T-cell (primary cell): Measurements from ENCODE around the gene TMCC2. TPM values are rescaled to one million over a fixed set of nuclear protein-coding genes. Genes with fewer than 3 reads are reported as not detected.

Experiments used
- ATAC-seq, 4 experiments: fragments of 200-7000 bp in 3 of 4; fragments of 150-1000 bp in 1 of 4; cut with Tn5 transposase; replicated peaks in 1 of 4; 1 replicate in 3 of 4; 2 replicates in 1 of 4; pipeline ENCODE4 v1.10.0; 2021; ENCODE audit warnings: moderate library complexity in 3 of 4, mild to moderate bottlenecking in 2 of 4, moderate number of reproducible peaks in 1 of 4
- CTCF ChIA-PET, 2 donors: fragments of 300-600 bp; sonication (Branson Sonifier 250); formaldehyde crosslinking; loops; one replicate each; lab custom pipeline; 2022; ENCODE audit warnings: antibody characterized with exemption in 2 of 2; lab: Charles Lee
- POLR2A ChIA-PET, 2 donors: fragments of 300-600 bp; sonication (Branson Sonifier 250); formaldehyde crosslinking; loops; one replicate each; lab custom pipeline; 2022; ENCODE audit warnings: antibody characterized with exemption in 2 of 2; lab: Charles Lee
- DNase-seq, 35 experiments: peaks; one replicate each; pipeline versions ENCODE4 v3.0.0 to v3.0.0-alpha.2; 2013 to 2023
- H3K27ac ChIP-seq: one replicate; pipeline ENCODE4 v1.5.1; 2013; ENCODE audit warnings: low read length
- H3K27me3 ChIP-seq, 2 experiments: replicated peaks in 1 of 2; 1 replicate in 1 of 2; 2 replicates in 1 of 2; pipeline versions ENCODE4 v1.6.1 to v1.7.0; 2013; ENCODE audit warnings: low read length in 1 of 2, mixed read lengths in 1 of 2; ENCODE audit not compliant: control insufficient read depth in 2 of 2, insufficient read depth in 2 of 2; ENCODE audit errors: extremely low read depth in 1 of 2
- H3K36me3 ChIP-seq, 2 donors: 1 replicate in 1 of 2; 2 replicates in 1 of 2; pipeline versions ENCODE4 v1.6.1 to v1.7.0; 2013; ENCODE audit warnings: low read length in 1 of 2; ENCODE audit not compliant: control insufficient read depth in 2 of 2, insufficient read depth in 1 of 2; ENCODE audit errors: extremely low read depth in 1 of 2
- H3K4me1 ChIP-seq, 2 experiments: 1 replicate in 1 of 2; 2 replicates in 1 of 2; pipeline versions ENCODE4 v1.6.1 to v1.7.0; 2013; ENCODE audit warnings: low read length in 2 of 2, mixed read lengths in 1 of 2; ENCODE audit not compliant: insufficient read depth in 2 of 2, control insufficient read depth in 1 of 2; ENCODE audit errors: extremely low read depth in 1 of 2
- H3K4me3 ChIP-seq, 2 donors: 1 replicate in 1 of 2; 2 replicates in 1 of 2; pipeline versions ENCODE4 v1.5.1 to v1.7.0; 2013; ENCODE audit warnings: mild to moderate bottlenecking in 2 of 2, low read length in 1 of 2, moderate library complexity in 1 of 2; ENCODE audit not compliant: control insufficient read depth in 1 of 2; ENCODE audit errors: extremely low read depth in 1 of 2
- H3K9me3 ChIP-seq: 2 replicates; pipeline ENCODE4 v1.7.0; 2013
- H3K27ac Mint-ChIP-seq, 2 donors: one replicate each; pipeline ENCODE4 v1.8.0; 2020 to 2021; ENCODE audit warnings: mild to moderate bottlenecking in 2 of 2, mixed read lengths in 2 of 2
- H3K27me3 Mint-ChIP-seq, 2 donors: one replicate each; pipeline ENCODE4 v1.8.0; 2021 to 2022; ENCODE audit warnings: mixed read lengths in 2 of 2
- H3K36me3 Mint-ChIP-seq: one replicate; pipeline ENCODE4 v1.8.0; 2021; ENCODE audit warnings: mixed read lengths
- H3K4me1 Mint-ChIP-seq, 3 donors: one replicate each; pipeline ENCODE4 v1.8.0; 2020 to 2022; ENCODE audit warnings: mixed read lengths in 3 of 3, mild to moderate bottlenecking in 1 of 3
- H3K4me3 Mint-ChIP-seq, 3 donors: one replicate each; pipeline ENCODE4 v1.8.0; 2020 to 2022; ENCODE audit warnings: mild to moderate bottlenecking in 3 of 3, mixed read lengths in 3 of 3, moderate library complexity in 3 of 3
- H3K9me3 Mint-ChIP-seq, 3 donors: one replicate each; pipeline ENCODE4 v1.8.0; 2020 to 2022; ENCODE audit warnings: mixed read lengths in 3 of 3
- WGBS: methylation state at CpG from one replicate; pipeline ENCODE4 v1.1.5; 2013; ENCODE audit warnings: missing lambda C conversion rate; ENCODE audit not compliant: insufficient coverage; 5-methylcytosine and 5-hydroxymethylcytosine counted together
- total RNA-seq, 35 experiments: library from RNA in 6 of 35; stranded (reverse) in 6 of 35; fragments of 120-200 nt in 1 of 35; gene quantifications; one replicate each; pipeline versions ENCODE4 v1.2.1 to v1.2.4 and lab custom pipeline; 2013 to 2026

Gene TMCC2
- total RNA-seq, 5 donors from 2014 or later (not counting 1 experiment from before 2014, with no cell fraction given), result 1.0 to 3.3 (median 1.8) TPM

- H3K4me1 ChIP-seq, result peaks cover 54 to 87% of the 10 kb centered on the region in 2 experiments
- CTCF ChIA-PET, result interaction anchor here (0.6 to 5.7 kb wide), 8 partner anchors 10 to 1996 kb away, joined by 4 to 60 read pairs (median 13); partner anchors contain the start of gene NUAK2 (in 1 of the 2)
- Mint-ChIP-seq H3K36me3 (no peaks in the 10 kb centered on the region), H3K27ac (peak overlapping the region; percentile 94 to 95), H3K4me1 (peaks cover 77 to 88% (median 84%) of the 10 kb centered on the region in 3 donors), H3K27me3 (no peaks in the 10 kb centered on the region), H3K4me3 (peak overlapping the region; percentile 72 to 90 (median 78)), H3K9me3 (no peaks in the 10 kb centered on the region)
- POLR2A ChIA-PET, result interaction anchor here (0.6 to 0.7 kb wide), 2 partner anchors 13 to 28 kb away, joined by 5 to 11 read pairs; no protein-coding TSS in a partner anchor
- H3K27me3 ChIP-seq, result no peaks in the 10 kb centered on the region
- peak overlapping the region; percentile 0 to 34 for H3K4me3 ChIP-seq
- H3K27ac ChIP-seq, result peak overlapping the region; percentile 86
- H3K36me3 ChIP-seq, result no peaks in the 10 kb centered on the region
- DNase-seq (peak; percentile 9 to 78 (median 49)), ATAC-seq (peak in 2 of 4 experiments; percentile 7 to 8)
- H3K9me3 ChIP-seq, result no peaks in the 10 kb centered on the region
- 0% methylated on average over 3 of the region's 9 CpGs for WGBS
These were observed 58.7 kb downstream of the TMCC2 start for GRCh38 chr1:205286335-205286950.

GRCh38 chr1:205287076-205287475 lies 59.3 kb downstream of the TMCC2 start:
- Mint-ChIP-seq H3K4me3 (peak overlapping the region; percentile 72 to 90 (median 78)), H3K36me3 (no peaks in the 10 kb centered on the region), H3K9me3 (no peaks in the 10 kb centered on the region), H3K27ac (peak overlapping the region; percentile 94 to 95), H3K27me3 (no peaks in the 10 kb centered on the region), H3K4me1 (peaks cover 83 to 90% (median 90%) of the 10 kb centered on the region in 3 donors)
- ChIA-PET CTCF (interaction anchor here in 1 of 2 donors (1.0 to 5.7 kb wide), 5 partner anchors 14 to 67 kb away, joined by 4 to 60 read pairs (median 31); partner anchors contain the start of gene NUAK2), POLR2A (interaction anchor here in 1 of 2 donors (0.6 kb wide), 1 partner anchor 57 kb away, joined by 7 read pairs; no protein-coding TSS in a partner anchor)
- no peaks in the 10 kb centered on the region for H3K27me3 ChIP-seq
- H3K4me3 ChIP-seq, result peak overlapping the region; percentile 34 to 39
- peak overlapping the region; percentile 86 for H3K27ac ChIP-seq
- DNase-seq (no peak), ATAC-seq (no peak)
- H3K9me3 ChIP-seq, result no peaks in the 10 kb centered on the region
- no peaks in the 10 kb centered on the region for H3K36me3 ChIP-seq
- 89% methylated on average over 2 of the region's 3 CpGs for WGBS
- H3K4me1 ChIP-seq, result peaks cover 55 to 93% of the 10 kb centered on the region in 2 experiments

DNA sequence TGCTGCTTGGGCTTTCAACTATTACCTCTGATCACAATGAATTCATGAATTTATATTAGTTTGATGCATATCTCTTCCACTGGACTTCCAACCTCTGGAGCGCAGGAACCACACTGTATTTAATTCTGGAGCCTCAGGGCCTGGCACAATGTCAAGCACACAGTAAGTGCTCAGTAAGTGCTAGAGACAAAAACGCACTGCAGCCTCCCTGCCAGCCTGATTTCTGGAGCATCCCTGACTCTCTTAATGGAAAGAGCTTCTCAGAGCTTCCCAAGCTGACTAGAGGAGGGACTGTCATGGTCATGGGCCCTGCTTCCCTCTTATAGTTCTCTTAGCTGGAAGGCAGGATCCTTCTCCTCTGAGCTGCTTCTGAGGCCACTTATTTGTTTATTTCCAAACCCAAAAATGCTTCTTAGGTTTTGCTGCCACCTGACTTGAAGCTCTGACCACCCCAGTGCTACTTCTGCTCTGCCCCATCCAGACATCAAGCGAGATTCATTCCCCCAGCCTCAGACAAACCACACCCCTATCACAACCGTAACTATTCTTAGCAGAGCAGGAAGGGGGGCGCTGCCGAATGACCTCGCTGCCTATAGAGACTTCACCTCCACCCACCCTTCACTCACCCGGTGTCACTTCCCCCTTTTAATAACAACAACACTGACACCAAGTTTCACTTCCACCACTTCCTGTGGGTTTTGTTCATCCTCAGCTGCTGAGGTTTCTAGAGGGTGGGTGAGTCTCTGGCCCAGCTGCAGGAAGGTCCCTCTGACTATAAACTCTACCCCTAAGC lies 60.2 kb downstream of the TMCC2 start:
- ATAC-seq, result peak; percentile 69 to 74 (median 70)
- Mint-ChIP-seq H3K4me3 (peak overlapping the region; percentile 66 to 90 (median 72)), H3K9me3 (no peaks in the 10 kb centered on the region), H3K4me1 (peaks cover 81 to 89% (median 88%) of the 10 kb centered on the region in 3 donors), H3K36me3 (no peaks in the 10 kb centered on the region), H3K27me3 (no peaks in the 10 kb centered on the region), H3K27ac (peak overlapping the region; percentile 94 to 95)
- DNase-seq, result peak; percentile 61 to 93 (median 85)
- Histone ChIP-seq H3K9me3 (no peaks in the 10 kb centered on the region), H3K27ac (peak overlapping the region; percentile 86), H3K4me1 (peaks cover 55 to 89% of the 10 kb centered on the region in 2 experiments), H3K36me3 (no peaks in the 10 kb centered on the region), H3K4me3 (peak overlapping the region; percentile 25 to 39), H3K27me3 (no peaks in the 10 kb centered on the region)
- WGBS, result 3% methylated on average over 5 of the region's 8 CpGs
- CTCF ChIA-PET, result interaction anchor here in 1 of 2 donors (0.5 to 5.7 kb wide), 11 partner anchors 13 to 1331 kb away, joined by 3 to 60 read pairs (median 5); partner anchors contain the start of gene NUAK2
- POLR2A ChIA-PET, result interaction anchor here in 1 of 2 donors (0.6 to 0.7 kb wide), 2 partner anchors 58 to 70 kb away, joined by 3 to 7 read pairs; no protein-coding TSS in a partner anchor

DNA sequence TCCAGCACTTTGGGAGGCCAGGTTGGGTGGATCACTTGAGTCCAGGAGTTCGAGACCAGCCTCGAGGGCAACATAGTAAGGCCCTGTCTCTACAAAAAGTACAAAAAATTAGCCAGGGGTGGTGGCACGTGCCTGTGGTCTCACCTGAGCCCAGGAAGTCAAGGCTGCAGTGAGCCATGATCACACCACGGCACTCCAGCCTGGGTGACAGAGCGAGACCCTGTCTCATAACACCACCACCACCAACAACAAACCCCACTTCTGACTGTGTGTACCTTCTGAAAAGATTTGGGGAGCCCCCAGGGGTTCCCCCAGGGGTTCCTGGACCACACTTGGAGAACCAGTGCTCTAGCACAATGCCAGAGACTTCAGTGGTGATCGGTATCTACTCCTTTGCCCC lies 63.9 kb downstream of the TMCC2 start:
- peaks cover 77 to 89% (median 86%) of the 10 kb centered on the region in 3 donors for H3K4me1 Mint-ChIP-seq
- Histone ChIP-seq H3K4me1 (peaks cover 31 to 82% of the 10 kb centered on the region in 2 experiments), H3K36me3 (no peaks in the 10 kb centered on the region), H3K27ac (no peak overlapping the region), H3K27me3 (no peaks in the 10 kb centered on the region), H3K4me3 (no peak overlapping the region), H3K9me3 (no peaks in the 10 kb centered on the region)
- POLR2A ChIA-PET, result interaction anchor here in 1 of 2 donors (1.6 kb wide), 1 partner anchor 33 kb away, joined by 3 read pairs; no protein-coding TSS in a partner anchor
- H3K27ac Mint-ChIP-seq, result peak overlapping the region; percentile 74 to 81
- ATAC-seq (no peak), DNase-seq (peak in 2 of 35 experiments; percentile 20 to 21)
- H3K9me3 Mint-ChIP-seq, result no peaks in the 10 kb centered on the region
- no peaks in the 10 kb centered on the region for H3K27me3 Mint-ChIP-seq
- CTCF ChIA-PET, result interaction anchor here (0.5 to 0.6 kb wide), 2 partner anchors 9 to 59 kb away, joined by 3 read pairs; no protein-coding TSS in a partner anchor
- H3K4me3 Mint-ChIP-seq, result no peak overlapping the region
- 33% methylated on average over 1 of the region's 6 CpGs for WGBS
- no peaks in the 10 kb centered on the region for H3K36me3 Mint-ChIP-seq

GRCh38 chr1:205293350-205294074 lies 65.8 kb downstream of the TMCC2 start:
- Histone ChIP-seq H3K27me3 (no peaks in the 10 kb centered on the region), H3K4me1 (peaks cover 13 to 78% of the 10 kb centered on the region in 2 experiments), H3K4me3 (no peak overlapping the region), H3K9me3 (no peaks in the 10 kb centered on the region), H3K36me3 (no peaks in the 10 kb centered on the region), H3K27ac (no peak overlapping the region)
- CTCF ChIA-PET, result interaction anchor here (0.5 to 1.0 kb wide), 5 partner anchors 9 to 1319 kb away, joined by 3 to 4 read pairs (median 4); no protein-coding TSS in a partner anchor
- no peak for ATAC-seq
- POLR2A ChIA-PET, result interaction anchor here in 1 of 2 donors (1.1 kb wide), 1 partner anchor 27 kb away, joined by 3 read pairs; no protein-coding TSS in a partner anchor
- no peaks in the 10 kb centered on the region for H3K9me3 Mint-ChIP-seq
- H3K27me3 Mint-ChIP-seq, result no peaks in the 10 kb centered on the region
- H3K4me3 Mint-ChIP-seq, result no peak overlapping the region
- H3K36me3 Mint-ChIP-seq, result no peaks in the 10 kb centered on the region
- no peak for DNase-seq
- H3K4me1 Mint-ChIP-seq, result peaks cover 74 to 86% (median 83%) of the 10 kb centered on the region in 3 donors
- WGBS, result 98% methylated on average over 8 of the region's 10 CpGs
- peak overlapping the region; percentile 85 to 87 for H3K27ac Mint-ChIP-seq
